Activated CD4-positive, alpha-beta T cell treated with anti-CD3 and anti-CD28 coated beads, Interleukin-2, Interleukin-4, amounts not matched to agents 100 ng/mL and 50 ng/mL, durations not matched to agents 16 hours and 8 hours (primary cell): Measurements from ENCODE around the gene ICAM1.

Source experiments
- DNase-seq: peaks from one replicate; pipeline ENCODE4 v3.0.0-alpha.2; 2020; ENCODE audit warnings: low spot score

Gene ICAM1

GRCh38 chr19:10294368-10294697 is 23.4 kb downstream of the ICAM1 start:
- no peak for DNase-seq

- no peak for DNase-seq
Measured at GRCh38 chr19:10295305-10295846, 24.5 kb downstream of the ICAM1 start.

GRCh38 chr19:10295847-10296591 is 25.1 kb downstream of the ICAM1 start:
- DNase-seq, result no peak

DNA sequence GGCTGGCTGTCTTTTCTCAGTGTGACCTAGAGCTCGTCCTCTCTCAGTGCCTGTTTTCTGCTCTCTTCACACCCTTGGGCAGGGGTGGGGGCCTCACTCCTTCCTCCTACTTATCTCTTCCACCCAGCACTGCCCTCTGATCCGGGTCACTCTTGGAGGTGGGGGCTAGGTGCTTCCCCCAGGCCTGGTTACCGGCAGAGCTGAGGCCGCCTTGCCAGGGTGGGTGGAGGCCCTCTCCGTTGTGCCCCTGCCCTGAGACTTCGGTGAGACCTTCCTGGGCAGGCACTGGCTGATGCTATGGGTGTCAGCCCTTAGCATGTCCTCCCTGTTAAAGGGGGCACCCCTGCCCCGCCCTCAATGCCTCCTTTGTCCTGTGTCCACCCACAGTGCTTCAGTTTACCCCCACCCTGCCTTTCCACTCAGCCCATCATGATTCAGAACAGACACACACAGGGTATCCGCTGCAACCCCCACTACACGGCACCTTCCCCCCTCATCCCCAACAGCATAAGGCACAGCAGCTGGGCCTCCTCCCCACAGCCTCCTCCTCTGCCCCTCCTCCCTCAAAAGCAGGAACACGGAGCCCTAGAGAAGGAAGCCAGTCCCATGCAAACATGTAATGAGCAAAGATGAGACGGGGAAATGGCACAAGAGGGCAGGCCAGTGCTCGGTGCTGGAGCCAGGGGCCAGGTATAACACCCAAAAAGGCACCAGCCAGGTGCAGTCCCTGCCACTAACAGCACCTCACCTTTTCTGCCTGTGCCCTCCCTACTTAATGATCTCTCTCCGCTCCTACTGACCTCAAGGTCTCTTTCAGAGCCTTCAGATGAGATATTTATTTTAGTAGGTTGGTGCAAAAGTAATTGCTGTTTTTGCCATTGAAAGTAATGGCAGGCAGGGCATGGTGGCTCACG is 28.9 kb downstream of the ICAM1 start:
- no peak for DNase-seq

GRCh38 chr19:10305139-10305806 is 34.4 kb downstream of the ICAM1 start:
- no peak for DNase-seq

- DNase-seq, result no peak
Measured at GRCh38 chr19:10306327-10306726, 35.4 kb downstream of the ICAM1 start.

- no peak for DNase-seq
Measured at GRCh38 chr19:10309423-10309822, 38.5 kb downstream of the ICAM1 start, which contains the start of gene ZGLP1. Gene ZGLP1, minus strand, starts transcription at chr19:10309815.

DNA sequence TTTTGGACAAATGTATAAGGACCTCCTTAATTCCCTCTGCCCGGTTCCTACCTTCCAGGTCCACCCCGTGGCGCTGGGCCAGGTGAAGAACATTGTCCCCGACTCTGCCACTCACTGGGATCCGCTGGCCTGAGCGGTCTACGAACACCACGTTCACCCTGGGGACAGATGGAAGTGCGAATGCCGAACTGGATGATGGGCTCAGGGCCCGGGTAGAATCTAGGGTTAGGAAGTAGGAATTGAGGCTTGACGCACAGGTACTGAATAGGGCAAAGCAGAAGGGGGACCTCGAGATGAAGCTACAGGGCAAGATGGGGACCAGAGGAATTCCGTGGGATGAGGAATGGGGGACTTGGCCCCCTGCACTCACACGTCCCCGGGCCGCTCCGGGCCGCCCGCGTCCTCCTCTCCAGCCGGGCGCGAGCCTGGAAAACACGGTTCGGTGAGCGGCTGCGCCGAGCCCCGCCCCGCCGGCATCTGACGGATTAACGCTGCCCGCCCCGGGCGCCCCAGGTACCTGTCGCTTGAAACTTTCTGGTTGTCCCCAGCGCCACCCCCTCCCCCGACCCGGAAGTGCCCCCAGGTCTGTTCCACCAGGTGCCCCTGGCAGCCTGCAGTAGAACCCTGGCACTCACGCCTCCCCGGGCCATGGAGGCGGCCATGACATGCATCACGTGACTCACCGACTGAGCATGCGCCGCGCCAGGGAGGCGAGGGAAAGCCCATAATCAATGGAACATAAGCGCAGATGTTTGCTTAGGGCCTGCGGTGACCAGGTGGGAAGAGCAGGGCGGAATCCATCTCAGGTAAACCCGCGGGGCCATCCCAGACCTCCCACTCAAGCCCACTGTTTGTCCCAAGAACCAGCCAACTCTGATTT is 44.7 kb downstream of the ICAM1 start, which contains the start of gene FDX2:
FDX2 (minus strand) TSS at position 681 of the 880 bp plus-strand sequence; CDS start at position 662, 19 bp downstream.
- peak; percentile 92 for DNase-seq

GRCh38 chr19:10316229-10317044 is 45.5 kb downstream of the ICAM1 start:
- DNase-seq, result no peak

DNA sequence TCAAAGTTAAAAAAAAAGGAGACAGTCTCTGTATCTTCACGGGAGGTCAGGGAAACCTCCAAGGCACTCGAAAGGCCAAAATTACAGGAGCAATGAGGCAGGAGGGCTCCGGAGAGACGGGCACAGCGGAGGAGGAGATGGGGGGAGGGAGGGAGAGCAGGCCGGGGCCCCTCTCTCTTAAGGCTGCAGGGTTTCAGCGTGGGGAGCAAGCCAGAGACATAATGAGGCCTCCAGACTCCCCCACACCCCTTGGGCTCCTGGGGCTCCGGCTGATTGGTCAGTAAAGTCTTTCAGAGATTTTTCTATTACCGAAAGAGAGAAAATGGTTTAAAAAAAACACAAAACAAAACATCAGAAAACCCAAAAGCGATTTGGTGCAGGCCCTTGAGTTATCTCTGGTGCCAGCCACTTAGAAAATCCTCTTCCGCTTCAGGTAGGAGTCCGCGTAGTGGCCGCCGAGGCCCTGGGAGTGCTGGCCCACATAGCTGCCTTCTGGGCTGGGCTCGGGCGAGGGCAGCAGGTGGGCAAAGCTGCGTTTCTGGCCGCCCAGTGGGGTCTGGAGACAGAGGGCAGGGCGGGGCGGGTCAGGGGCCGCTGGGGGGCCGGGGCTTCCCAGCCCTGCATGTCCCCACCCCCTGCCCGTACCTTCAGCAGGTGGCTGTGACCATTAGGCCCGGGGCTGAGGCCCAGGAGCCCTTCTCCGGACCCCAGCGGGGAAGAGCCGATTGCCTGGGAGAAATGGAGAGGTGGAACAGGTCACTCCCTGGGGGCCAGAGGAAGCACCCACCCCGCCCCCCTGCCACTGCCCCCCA is 46.3 kb downstream of the ICAM1 start:
- no peak for DNase-seq

GRCh38 chr19:10317857-10318462 is 47.0 kb downstream of the ICAM1 start:
- no peak for DNase-seq

GRCh38 chr19:10318807-10319682 is 48.1 kb downstream of the ICAM1 start:
- no peak for DNase-seq

GRCh38 chr19:10320602-10321416 is 49.9 kb downstream of the ICAM1 start:
- DNase-seq, result no peak

GRCh38 chr19:10321417-10321797 is 50.5 kb downstream of the ICAM1 start:
- no peak for DNase-seq

- DNase-seq, result no peak
Measured at GRCh38 chr19:10321874-10322835, 51.2 kb downstream of the ICAM1 start.

DNA sequence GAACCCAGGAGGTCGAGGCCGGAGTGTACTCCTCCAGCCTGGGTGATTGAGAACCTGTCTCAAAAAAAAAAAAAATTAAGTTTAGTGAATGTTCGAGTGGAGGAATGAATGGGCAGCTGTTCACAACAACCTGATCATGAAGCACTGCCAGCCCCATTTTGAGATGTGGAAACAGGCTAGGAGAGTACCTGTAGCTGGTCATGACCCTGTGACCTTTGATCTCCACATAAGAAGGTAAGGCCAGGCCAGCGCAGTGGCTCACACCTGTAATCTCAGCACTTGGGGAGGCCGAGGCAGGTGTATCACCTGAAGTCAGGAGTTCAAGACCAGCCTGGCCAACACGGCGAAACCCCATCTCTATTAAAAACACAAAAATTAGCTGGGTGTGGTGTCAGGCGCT is 54.8 kb downstream of the ICAM1 start:
- no peak for DNase-seq
